GM12865 (cell line): ENCODE data around the gene TRAM2.

ENCODE experiments used
- DNase-seq: peaks from one replicate; pipeline ENCODE4 v3.0.0; 2010; ENCODE audit warnings: low read depth
- H3K4me3 ChIP-seq: 2 replicates; pipeline ENCODE4 v1.5.1; 2011; ENCODE audit warnings: mild to moderate bottlenecking, low read depth, low read length, control low read depth
- CTCF ChIP-seq: IDR thresholded peaks from 2 replicates; pipeline ENCODE4 v1.5.1; 2011; ENCODE audit warnings: low read length, control low read depth, low read depth, inconsistent platforms; ENCODE audit not compliant: insufficient read depth; ENCODE audit errors: missing control alignments

TRAM2 gene

GRCh38 chr6:52616059-52616690 is 39.3 kb upstream of the TRAM2 start:
- no peak for TF ChIP-seq CTCF
- H3K4me3 ChIP-seq, result no peak overlapping the region
- no peak for DNase-seq

DNA sequence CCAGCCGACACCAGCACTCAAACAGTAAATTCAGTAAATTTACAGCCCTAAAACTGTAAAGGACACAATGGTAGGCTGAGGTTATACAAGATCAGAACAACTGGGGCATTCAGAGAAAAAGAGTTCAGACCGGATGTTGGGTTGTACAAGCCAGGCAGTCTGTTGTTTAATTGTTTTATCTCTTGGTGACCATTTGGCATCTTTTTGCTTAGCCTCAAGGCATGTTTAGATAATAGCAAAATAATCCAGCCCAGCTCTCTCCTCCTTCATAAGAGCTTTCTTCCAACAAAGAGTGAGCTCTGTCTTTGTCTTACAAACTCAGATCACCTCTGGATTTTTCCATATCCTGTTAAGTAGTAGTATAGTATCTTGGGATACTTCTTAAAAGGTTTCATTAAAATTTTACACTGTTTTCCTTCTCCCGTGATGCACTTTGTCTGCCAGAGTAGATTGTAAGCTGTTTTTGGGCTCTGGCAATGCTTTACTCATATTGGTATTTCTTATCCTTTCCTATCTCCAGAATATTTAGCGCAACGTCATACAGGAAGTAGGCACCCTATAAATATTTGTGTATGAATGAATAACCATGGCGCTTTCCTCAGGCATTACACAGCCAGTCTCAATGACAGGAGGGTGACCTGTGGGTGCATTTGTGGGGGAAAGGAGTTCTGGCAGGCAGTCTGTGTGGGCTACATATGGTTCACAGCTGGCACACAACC is 35.6 kb upstream of the TRAM2 start:
- no peak for DNase-seq
- no peak overlapping the region for H3K4me3 ChIP-seq
- no peak for TF ChIP-seq CTCF

GRCh38 chr6:52611833-52612232 is 35.0 kb upstream of the TRAM2 start:
- H3K4me3 ChIP-seq, result no peak overlapping the region
- no peak for TF ChIP-seq CTCF
- DNase-seq, result no peak

- no peak overlapping the region for H3K4me3 ChIP-seq
- no peak for DNase-seq
- no peak for TF ChIP-seq CTCF
These were observed 34.0 kb upstream of the TRAM2 start for GRCh38 chr6:52610745-52611355.

- no peak for TF ChIP-seq CTCF
- no peak overlapping the region for H3K4me3 ChIP-seq
- no peak for DNase-seq
These were observed 33.2 kb upstream of the TRAM2 start for GRCh38 chr6:52610011-52610410.

GRCh38 chr6:52605610-52606185 is 28.8 kb upstream of the TRAM2 start:
- TF ChIP-seq CTCF, result no peak
- DNase-seq, result no peak
- H3K4me3 ChIP-seq, result no peak overlapping the region
